Ovary (tissue), 3 donors: Measurements from ENCODE around the gene STARD7.

Source experiments
- CTCF ChIP-seq, 3 donors: fragments of 450-650 bp in 2 of 3; fragments of 200-600 bp in 1 of 3; IDR thresholded peaks; one replicate each; pipeline versions ENCODE4 v1.5.1 to v1.8.0; 2016 to 2022; ENCODE audit warnings: antibody characterized with exemption in 3 of 3, mild to moderate bottlenecking in 1 of 3
- EP300 ChIP-seq: sonication (generic); formaldehyde crosslinking; IDR thresholded peaks from one replicate; pipeline ENCODE4 v1.6.1; 2017; ENCODE audit warnings: antibody characterized with exemption
- donor health status: DM: no; HTN: no; CAD: no.

DNA sequence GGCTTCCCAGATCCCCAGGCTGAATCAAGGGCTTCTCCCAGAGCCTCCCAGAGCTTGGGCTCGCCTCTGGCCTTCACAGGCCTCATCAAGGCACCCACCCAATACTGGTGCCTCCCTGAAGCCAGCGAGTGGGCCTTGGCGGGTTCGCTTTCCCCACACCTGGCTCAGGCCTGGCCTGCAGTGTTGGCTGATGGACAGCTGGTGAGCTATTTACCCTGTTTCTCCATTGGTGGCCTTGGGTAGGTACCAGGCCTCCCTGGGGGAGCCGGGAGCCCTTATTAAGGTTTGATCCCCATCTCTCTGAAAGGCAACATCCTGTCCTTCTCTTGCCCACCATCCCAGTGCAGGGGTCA is 45.2 kb downstream of the STARD7 start:
- TF ChIP-seq CTCF (IDR thresholded peaks at IDR 0.05), result no peak
- TF ChIP-seq EP300, result no peak
